Neuron (in vitro differentiated cells): ENCODE data around the gene FOXF2.
A peak's percentile ranks its signal among the peaks of the same experiment; 100 is the strongest.

ENCODE experiments used
- H2AFZ ChIP-seq: one replicate; pipeline ENCODE4 v1.6.1; 2013; ENCODE audit warnings: low read depth, mild to moderate bottlenecking, inconsistent platforms, low read length, moderate library complexity
- H3K27me3 ChIP-seq: one replicate; pipeline ENCODE4 v1.6.1; 2013; ENCODE audit warnings: low read length; ENCODE audit not compliant: insufficient read depth
- H3K36me3 ChIP-seq: one replicate; pipeline ENCODE4 v1.6.1; 2013; ENCODE audit warnings: low read length; ENCODE audit not compliant: insufficient read depth
- H3K4me1 ChIP-seq: one replicate; pipeline ENCODE4 v1.6.1; 2013; ENCODE audit warnings: low read length; ENCODE audit not compliant: insufficient read depth
- H3K4me3 ChIP-seq: 2 replicates; pipeline ENCODE4 v1.5.1; 2013; ENCODE audit warnings: mild to moderate bottlenecking, low read length, moderate library complexity
- H3K9me3 ChIP-seq: one replicate; pipeline ENCODE4 v1.6.1; 2013; ENCODE audit warnings: low read length

FOXF2 gene

GRCh38 chr6:1400126-1400850, 10.9 kb downstream of the FOXF2 start:
- no peak overlapping the region for H3K4me3 ChIP-seq
- H3K27me3 ChIP-seq = peaks cover 4% of the 10 kb centered on the region
- no peaks in the 10 kb centered on the region for H3K9me3 ChIP-seq
- no peaks in the 10 kb centered on the region for H3K36me3 ChIP-seq
- no peaks in the 10 kb centered on the region for H3K4me1 ChIP-seq
- H2AFZ ChIP-seq = no peak overlapping the region

- Histone ChIP-seq H3K4me1 (no peaks in the 10 kb centered on the region), H3K36me3 (no peaks in the 10 kb centered on the region), H2AFZ (no peak overlapping the region), H3K27me3 (peaks cover 4% of the 10 kb centered on the region), H3K9me3 (no peaks in the 10 kb centered on the region), H3K4me3 (no peak overlapping the region)
These were observed 13.0 kb downstream of the FOXF2 start for GRCh38 chr6:1402369-1402768.

GRCh38 chr6:1402868-1403267, 13.5 kb downstream of the FOXF2 start:
- Histone ChIP-seq H3K36me3 (no peaks in the 10 kb centered on the region), H2AFZ (no peak overlapping the region), H3K4me3 (no peak overlapping the region), H3K27me3 (peaks cover 4% of the 10 kb centered on the region), H3K9me3 (no peaks in the 10 kb centered on the region), H3K4me1 (no peaks in the 10 kb centered on the region)

GRCh38 chr6:1403851-1404712, 14.7 kb downstream of the FOXF2 start:
- H3K9me3 ChIP-seq = no peaks in the 10 kb centered on the region
- no peak overlapping the region for H2AFZ ChIP-seq
- no peaks in the 10 kb centered on the region for H3K4me1 ChIP-seq
- H3K4me3 ChIP-seq = no peak overlapping the region
- H3K27me3 ChIP-seq = peaks cover 4% of the 10 kb centered on the region
- H3K36me3 ChIP-seq = no peaks in the 10 kb centered on the region

- Histone ChIP-seq H3K4me1 (peaks cover 4% of the 10 kb centered on the region), H3K36me3 (no peaks in the 10 kb centered on the region), H3K27me3 (no peaks in the 10 kb centered on the region), H2AFZ (no peak overlapping the region), H3K4me3 (no peak overlapping the region), H3K9me3 (no peaks in the 10 kb centered on the region)
These were observed 15.3 kb downstream of the FOXF2 start for GRCh38 chr6:1404713-1405098.

GRCh38 chr6:1405221-1405620, 15.8 kb downstream of the FOXF2 start:
- Histone ChIP-seq H2AFZ (no peak overlapping the region), H3K9me3 (no peaks in the 10 kb centered on the region), H3K4me1 (peaks cover 9% of the 10 kb centered on the region), H3K4me3 (no peak overlapping the region), H3K36me3 (no peaks in the 10 kb centered on the region), H3K27me3 (no peaks in the 10 kb centered on the region)

- peaks cover 9% of the 10 kb centered on the region for H3K4me1 ChIP-seq
- no peak overlapping the region for H3K4me3 ChIP-seq
- H3K36me3 ChIP-seq = no peaks in the 10 kb centered on the region
- H2AFZ ChIP-seq = no peak overlapping the region
- no peaks in the 10 kb centered on the region for H3K9me3 ChIP-seq
- H3K27me3 ChIP-seq = no peaks in the 10 kb centered on the region
These were observed 17.1 kb downstream of the FOXF2 start for GRCh38 chr6:1406306-1407072.

GRCh38 chr6:1407499-1407990, 18.2 kb downstream of the FOXF2 start:
- Histone ChIP-seq H3K4me1 (peaks cover 9% of the 10 kb centered on the region), H3K4me3 (no peak overlapping the region), H3K27me3 (no peaks in the 10 kb centered on the region), H2AFZ (no peak overlapping the region), H3K36me3 (no peaks in the 10 kb centered on the region), H3K9me3 (no peaks in the 10 kb centered on the region)

- no peaks in the 10 kb centered on the region for H3K36me3 ChIP-seq
- H3K27me3 ChIP-seq = no peaks in the 10 kb centered on the region
- peaks cover 9% of the 10 kb centered on the region for H3K4me1 ChIP-seq
- H3K4me3 ChIP-seq = peak overlapping the region; percentile 4
- H3K9me3 ChIP-seq = no peaks in the 10 kb centered on the region
- H2AFZ ChIP-seq = peak overlapping the region; percentile 43
These were observed 20.5 kb downstream of the FOXF2 start for GRCh38 chr6:1409774-1410465.

GRCh38 chr6:1412901-1413300, 23.5 kb downstream of the FOXF2 start:
- Histone ChIP-seq H2AFZ (no peak overlapping the region), H3K4me1 (peaks cover 9% of the 10 kb centered on the region), H3K4me3 (no peak overlapping the region), H3K9me3 (no peaks in the 10 kb centered on the region), H3K36me3 (no peaks in the 10 kb centered on the region), H3K27me3 (no peaks in the 10 kb centered on the region)

- Histone ChIP-seq H3K27me3 (no peaks in the 10 kb centered on the region), H3K36me3 (no peaks in the 10 kb centered on the region), H3K4me3 (no peak overlapping the region), H2AFZ (no peak overlapping the region), H3K4me1 (no peaks in the 10 kb centered on the region), H3K9me3 (no peaks in the 10 kb centered on the region)
These were observed 26.2 kb downstream of the FOXF2 start for GRCh38 chr6:1415416-1416063.

- Histone ChIP-seq H3K27me3 (no peaks in the 10 kb centered on the region), H3K4me1 (no peaks in the 10 kb centered on the region)
These were observed 26.9 kb downstream of the FOXF2 start for GRCh38 chr6:1416191-1416760.

More at GRCh38 chr6:1416191-1416760, 26.9 kb downstream of the FOXF2 start:
- Histone ChIP-seq H3K9me3 (no peaks in the 10 kb centered on the region), H2AFZ (no peak overlapping the region), H3K4me3 (no peak overlapping the region), H3K36me3 (no peaks in the 10 kb centered on the region)
